Right cardiac atrium (tissue), 5 donors: ENCODE results near the gene MIX23. TPM values are rescaled to one million over a fixed set of nuclear protein-coding genes. Genes with fewer than 3 reads are reported as not detected.

Experiments
- ATAC-seq, 2 donors: fragments of 200-7000 bp; cut with Tn5 transposase; one replicate each; pipeline versions ENCODE4 v1.8.0 to v1.9.1; 2020; ENCODE audit warnings: moderate library complexity in 2 of 2, mild to moderate bottlenecking in 1 of 2
- DNase-seq, 3 donors: peaks; one replicate each; pipeline ENCODE4 v3.0.0-alpha.2; 2020
- H3K27ac ChIP-seq: one replicate; pipeline ENCODE4 v1.5.1; 2013; ENCODE audit warnings: mild to moderate bottlenecking, low read length, control low read depth, moderate library complexity
- H3K27me3 ChIP-seq: one replicate; pipeline ENCODE4 v1.6.1; 2013; ENCODE audit not compliant: control insufficient read depth, insufficient read depth
- H3K4me1 ChIP-seq: one replicate; pipeline ENCODE4 v1.6.1; 2013; ENCODE audit warnings: low read length; ENCODE audit not compliant: control insufficient read depth, insufficient read depth
- H3K4me3 ChIP-seq: one replicate; pipeline ENCODE4 v1.5.1; 2013; ENCODE audit warnings: low read length, control low read depth
- H3K9me3 ChIP-seq: one replicate; pipeline ENCODE4 v1.6.1; 2013; ENCODE audit warnings: low read length; ENCODE audit not compliant: control insufficient read depth
- WGBS: extraction: QIAGEN DNeasy Blood & Tissue Kit; methylation state at CpG from one replicate; pipeline ENCODE4 v1.1.7; 2013; 5-methylcytosine and 5-hydroxymethylcytosine counted together
- intact Hi-C, 4 donors: fragments of 100-400 bp; cut with DNase I; formaldehyde crosslinking; loops; one replicate each; pipeline versions ENCODE4 v1.11.0 to v1.14.0; 2022 to 2023
- polyA plus RNA-seq: library from polyadenylated mRNA; stranded (reverse); fragments of 200-250 nt; gene quantifications from one replicate; pipeline ENCODE4 v1.2.3, GENCODE V29; 2013
- total RNA-seq, 4 donors: library from RNA; stranded (reverse); fragmentation: NEBNext Ultra II Directional; extraction: Animal tissue kit (Norgen Biotek cat#: 25700); gene quantifications; one replicate each; pipeline ENCODE4 v1.2.1, GENCODE V29; 2021
- donor health status: healthy with polysubstance abuse.
- donor health status: DM: no; HTN: yes; CAD: no.
- donor health status: DM: no; HTN: no; CAD: no.
- donor health status: DM: no; HTN: yes; CAD: no; lungs with severe emphysema.
- donor health status: DM: yes; HTN: yes; CAD: no.

Gene MIX23
- total and polyA plus RNA-seq, 5 donors: 16.7 to 44.7 (median 25.9) TPM

DNA sequence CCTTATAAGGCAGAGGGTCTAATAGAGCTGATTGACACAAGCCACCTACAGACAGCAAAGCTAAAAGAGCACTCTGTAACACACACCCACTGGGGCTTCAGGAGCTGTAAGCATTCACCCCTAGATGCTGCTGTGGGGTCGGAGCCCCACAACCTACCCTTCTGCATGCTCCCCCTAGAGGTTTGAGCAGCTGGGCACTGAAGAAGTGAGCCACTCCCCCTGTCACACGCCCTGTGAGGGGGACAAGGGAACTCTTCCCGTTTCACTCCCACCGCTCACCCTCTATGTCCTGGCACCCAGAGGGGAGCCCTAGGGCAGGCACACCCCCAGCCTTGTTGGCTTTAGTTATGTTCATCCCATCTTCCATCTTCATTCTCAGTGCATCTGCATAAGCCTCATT lies 67.4 kb downstream of the MIX23 start:
- Histone ChIP-seq H3K27me3 (no peaks in the 10 kb centered on the region), H3K27ac (no peak overlapping the region), H3K9me3 (peaks cover 2% of the 10 kb centered on the region), H3K4me3 (no peak overlapping the region), H3K4me1 (no peaks in the 10 kb centered on the region)
- 30% methylated on average over 4 of the region's 4 CpGs for WGBS
- intact Hi-C loops: no loop called here
- DNase-seq (no peak), ATAC-seq (no peak)

DNA sequence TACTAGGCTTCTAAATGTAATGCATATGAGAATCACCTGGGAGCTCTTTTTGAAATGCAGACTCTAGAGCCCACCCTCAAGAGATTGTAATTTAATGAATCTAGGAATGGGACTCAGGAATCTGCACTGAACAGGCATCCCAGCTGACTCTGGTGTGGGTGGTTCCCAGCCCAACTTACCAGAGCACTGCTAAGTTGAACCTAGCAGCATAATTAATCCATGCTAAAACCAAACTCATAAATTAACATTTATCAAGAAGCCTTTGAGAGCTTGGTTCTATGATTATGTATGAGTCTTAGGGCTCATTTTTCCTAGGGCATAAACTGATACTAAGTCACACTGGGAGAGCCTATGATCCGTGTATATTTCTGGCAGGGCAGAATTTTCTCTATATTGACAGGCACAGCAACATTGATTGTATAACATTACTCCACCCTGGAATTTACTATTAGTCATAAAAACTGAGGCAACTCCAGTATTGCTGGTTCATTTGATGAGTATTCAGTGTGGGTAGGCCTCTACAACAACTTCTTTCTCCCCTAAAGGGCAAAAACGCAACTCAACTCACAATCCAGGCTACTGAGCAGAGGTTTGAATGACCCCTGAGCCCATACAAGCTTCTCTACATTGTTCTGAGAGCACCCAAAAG lies 68.7 kb downstream of the MIX23 start:
- no peak for DNase-seq
- no peak for ATAC-seq
- intact Hi-C loops: no loop called here
- peaks cover 2% of the 10 kb centered on the region for H3K9me3 ChIP-seq
- no peak overlapping the region for H3K4me3 ChIP-seq
- H3K4me1 ChIP-seq: no peaks in the 10 kb centered on the region
- no peaks in the 10 kb centered on the region for H3K27me3 ChIP-seq
- WGBS: 80% methylated on average over 2 of the region's 2 CpGs
- H3K27ac ChIP-seq: no peak overlapping the region

DNA sequence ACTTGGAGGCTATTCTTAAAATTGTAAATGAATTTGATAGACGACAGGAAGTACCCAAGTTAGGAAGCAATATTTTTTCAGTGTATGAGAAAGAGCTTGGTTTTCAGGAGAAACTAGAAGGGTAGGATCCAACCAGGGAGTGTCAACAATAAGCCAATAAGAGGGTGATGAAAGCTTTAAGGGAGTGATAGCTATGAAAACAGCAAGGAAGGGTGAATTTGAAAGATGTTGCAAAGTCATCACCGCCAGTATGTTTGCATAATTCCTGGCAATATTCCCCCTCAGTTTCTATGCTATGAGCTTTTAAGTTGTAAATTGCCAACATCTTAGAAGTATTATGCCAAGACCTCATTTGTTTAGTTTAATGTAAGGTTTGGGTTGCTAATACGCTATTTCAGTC lies 69.8 kb downstream of the MIX23 start:
- Histone ChIP-seq H3K27ac (no peak overlapping the region), H3K9me3 (peaks cover 2% of the 10 kb centered on the region), H3K27me3 (no peaks in the 10 kb centered on the region), H3K4me1 (no peaks in the 10 kb centered on the region), H3K4me3 (no peak overlapping the region)
- intact Hi-C loops: no loop called here
- DNase-seq: no peak
- WGBS: 60% methylated on average over 3 of the region's 3 CpGs
- ATAC-seq: no peak

DNA sequence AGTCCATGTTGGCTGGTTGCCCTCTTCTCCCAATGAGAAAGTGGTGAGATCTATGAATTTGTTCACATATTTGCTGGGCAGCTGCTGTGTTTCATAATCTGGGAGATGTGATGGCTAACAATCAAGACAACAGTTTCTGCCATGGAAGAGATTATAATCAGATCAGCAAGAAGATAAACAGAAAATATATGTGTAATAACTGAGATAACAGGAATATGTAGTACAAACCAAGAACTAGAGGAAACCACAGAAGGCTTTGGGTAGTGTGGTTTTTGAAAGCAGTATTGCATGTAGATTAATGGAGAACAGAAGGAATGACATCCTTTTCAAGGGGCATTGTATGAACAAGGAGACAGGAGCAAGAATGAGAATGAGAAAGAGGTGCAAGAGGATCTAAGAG lies 70.2 kb downstream of the MIX23 start:
- no peak for ATAC-seq

DNA sequence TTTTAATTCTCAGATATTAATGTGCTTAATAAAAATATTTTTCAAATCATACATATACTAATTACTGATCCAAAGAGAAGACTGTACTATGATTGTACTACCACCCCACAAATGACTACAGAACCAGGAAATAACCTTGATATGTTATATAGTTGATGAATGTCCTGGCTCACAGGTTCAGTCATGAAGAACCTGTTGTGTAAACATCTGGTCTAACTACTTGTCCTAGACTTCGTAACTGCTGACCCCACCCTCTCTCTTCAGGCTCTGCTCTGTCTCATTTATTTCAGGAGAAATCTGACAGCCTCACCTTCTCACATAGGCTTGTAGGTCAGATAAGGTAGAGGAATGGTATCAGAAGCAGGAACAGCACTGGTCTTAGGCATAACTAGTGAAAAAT lies 72.7 kb downstream of the MIX23 start:
- Histone ChIP-seq H3K27me3 (no peaks in the 10 kb centered on the region), H3K4me3 (no peak overlapping the region), H3K27ac (no peak overlapping the region), H3K4me1 (no peaks in the 10 kb centered on the region), H3K9me3 (no peaks in the 10 kb centered on the region)
- peak in 1 of 2 donors; percentile 36 for ATAC-seq
- DNase-seq: no peak
- WGBS: 43% methylated on average over 1 of the region's 1 CpG
- intact Hi-C loops: no loop called here

More for the DNA sequence above, 70.2 kb downstream of the MIX23 start:
- Histone ChIP-seq H3K4me1 (no peaks in the 10 kb centered on the region), H3K9me3 (peaks cover 2% of the 10 kb centered on the region), H3K4me3 (no peak overlapping the region), H3K27me3 (no peaks in the 10 kb centered on the region), H3K27ac (no peak overlapping the region)
- intact Hi-C loops: no loop called here
- no peak for DNase-seq

Other genes starting within 250 kb of the MIX23 start
- gene CASR, start 199.6 kb downstream of the MIX23 start, total RNA-seq: not detected
- not detected for gene CASR, start 199.6 kb downstream of the MIX23 start, polyA plus RNA-seq
- gene CSTA, start 58.0 kb downstream of the MIX23 start, total RNA-seq: 1 to 10 TPM; 1.5 to 4.1 (median 3.8) TPM
- gene CSTA, start 58.0 kb downstream of the MIX23 start, polyA plus RNA-seq: 3.6 TPM
- gene FAM162A, start 951 bp upstream of the MIX23 start, total RNA-seq: 100 to 1,000 TPM; 134 to 174 (median 146) TPM
- 300 TPM for gene FAM162A, start 951 bp upstream of the MIX23 start, polyA plus RNA-seq
- gene WDR5B, start 32.8 kb upstream of the MIX23 start, total RNA-seq: 1 to 10 TPM; 3.3 to 4.0 (median 3.8) TPM
- 2.0 TPM for gene WDR5B, start 32.8 kb upstream of the MIX23 start, polyA plus RNA-seq
- gene KPNA1, start 131.7 kb upstream of the MIX23 start, total RNA-seq: 10 to 100 TPM; 50.1 to 66.9 (median 51.8) TPM
- gene KPNA1, start 131.7 kb upstream of the MIX23 start, polyA plus RNA-seq: 12.7 TPM
- gene PARP9, start 181.1 kb upstream of the MIX23 start, total RNA-seq: 10 to 100 TPM; 12.6 to 24.5 (median 14.4) TPM
- 9.2 TPM for gene PARP9, start 181.1 kb upstream of the MIX23 start, polyA plus RNA-seq
- 10 to 100 TPM; 12.1 to 24.1 (median 13.6) TPM for gene DTX3L, start 181.1 kb upstream of the MIX23 start, total RNA-seq
- gene DTX3L, start 181.1 kb upstream of the MIX23 start, polyA plus RNA-seq: 5.2 TPM
- gene PARP15, start 194.4 kb upstream of the MIX23 start, total RNA-seq: 1 to 10 TPM in 1 of 4 donors, under 1 TPM in 3; 0.82 to 1.6 (median 0.93) TPM
- 0.95 TPM for gene PARP15, start 194.4 kb upstream of the MIX23 start, polyA plus RNA-seq